ENCODE results near the gene ZBTB7B.
A peak's percentile ranks its signal among the peaks of the same experiment; 100 is the strongest.

Gene ZBTB7B

GRCh38 chr1:155040358-155041093 is 37.9 kb downstream of the ZBTB7B start:
- no peak for DNase-seq

- DNase-seq = no peak
These were observed 40.2 kb downstream of the ZBTB7B start for GRCh38 chr1:155042789-155043188.

GRCh38 chr1:155043301-155043702 is 40.7 kb downstream of the ZBTB7B start:
- no peak for DNase-seq

DNA sequence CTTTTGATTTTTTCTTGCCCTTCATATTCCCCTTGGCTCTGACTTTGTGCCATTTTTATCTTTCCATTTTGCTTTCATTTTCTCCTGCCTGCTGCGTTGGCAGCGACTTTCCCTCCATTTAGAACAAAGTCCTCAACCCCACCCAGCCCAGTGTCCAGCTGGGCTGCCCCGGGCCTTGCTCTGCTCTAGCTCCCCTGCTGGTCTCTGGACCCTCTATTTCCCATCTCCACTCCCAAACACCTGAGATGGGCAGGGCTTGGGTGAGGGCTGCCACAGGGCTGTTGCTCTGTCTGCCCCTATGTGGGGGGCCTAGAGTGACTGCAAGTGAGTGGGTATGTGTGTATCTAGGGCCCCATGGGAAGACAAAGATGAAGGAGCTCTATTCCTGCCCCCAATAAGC is 41.2 kb downstream of the ZBTB7B start:
- no peak for DNase-seq

DNA sequence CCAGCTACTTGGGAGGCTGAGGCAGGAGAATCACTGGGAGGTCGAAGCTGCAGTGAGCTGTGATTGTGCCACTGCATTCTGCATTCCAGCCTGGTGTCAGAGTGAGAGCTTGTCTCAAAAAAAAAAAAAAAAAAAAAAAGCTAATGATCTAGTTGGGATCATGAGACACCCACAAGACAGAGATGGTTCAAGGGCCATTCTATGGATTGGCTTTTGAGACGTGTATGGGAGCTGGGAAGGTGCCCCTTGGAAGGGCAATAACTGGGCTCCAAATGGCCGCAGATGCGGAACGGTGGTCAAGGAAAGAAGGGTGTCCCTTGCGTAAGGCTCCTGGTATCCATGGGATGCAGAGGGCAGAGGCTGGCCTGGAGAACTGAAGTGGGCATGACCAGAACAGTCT is 41.8 kb downstream of the ZBTB7B start:
- DNase-seq = no peak

DNA sequence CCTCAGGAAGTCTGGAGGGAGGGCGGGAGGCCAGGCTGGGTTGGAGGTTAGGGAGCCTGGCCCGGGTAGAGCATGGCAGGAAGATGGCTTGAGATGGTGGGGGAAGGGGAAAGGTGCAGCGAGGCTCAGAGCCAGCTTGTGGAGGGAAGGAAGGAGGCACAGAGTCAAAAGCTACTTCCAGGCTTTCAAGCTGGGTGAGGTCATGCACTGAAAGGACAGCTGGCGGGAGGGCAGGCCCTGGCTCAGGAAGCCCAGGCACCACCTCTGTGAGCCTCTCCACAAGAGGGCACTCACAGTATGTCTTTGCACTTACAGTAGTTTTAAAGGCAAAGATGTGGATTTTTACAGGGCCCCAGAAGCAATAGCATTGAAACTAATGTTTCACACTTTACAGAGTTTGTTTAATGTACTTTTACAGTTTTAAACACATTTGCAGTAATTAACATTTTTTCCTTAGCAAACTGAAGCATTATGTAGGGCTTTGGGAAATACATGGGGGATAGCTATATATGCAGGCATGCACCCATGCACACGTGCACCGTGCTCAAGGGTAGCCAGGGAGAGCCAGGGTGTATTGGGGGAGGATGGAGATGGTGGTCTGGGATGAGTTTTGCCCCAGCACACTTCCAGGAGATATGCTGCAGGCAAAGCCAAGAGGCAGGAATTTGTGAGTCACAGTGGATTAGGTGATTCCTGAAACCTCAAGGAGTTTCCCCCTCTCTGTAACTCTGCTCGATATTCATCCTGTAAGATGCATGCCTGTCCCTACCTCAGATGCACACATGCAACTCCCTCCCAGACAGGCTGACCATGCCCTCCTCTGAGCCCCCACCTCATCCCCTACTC is 42.4 kb downstream of the ZBTB7B start:
- DNase-seq = peak; percentile 64

GRCh38 chr1:155048449-155049334 is 46.1 kb downstream of the ZBTB7B start:
- DNase-seq = no peak

DNA sequence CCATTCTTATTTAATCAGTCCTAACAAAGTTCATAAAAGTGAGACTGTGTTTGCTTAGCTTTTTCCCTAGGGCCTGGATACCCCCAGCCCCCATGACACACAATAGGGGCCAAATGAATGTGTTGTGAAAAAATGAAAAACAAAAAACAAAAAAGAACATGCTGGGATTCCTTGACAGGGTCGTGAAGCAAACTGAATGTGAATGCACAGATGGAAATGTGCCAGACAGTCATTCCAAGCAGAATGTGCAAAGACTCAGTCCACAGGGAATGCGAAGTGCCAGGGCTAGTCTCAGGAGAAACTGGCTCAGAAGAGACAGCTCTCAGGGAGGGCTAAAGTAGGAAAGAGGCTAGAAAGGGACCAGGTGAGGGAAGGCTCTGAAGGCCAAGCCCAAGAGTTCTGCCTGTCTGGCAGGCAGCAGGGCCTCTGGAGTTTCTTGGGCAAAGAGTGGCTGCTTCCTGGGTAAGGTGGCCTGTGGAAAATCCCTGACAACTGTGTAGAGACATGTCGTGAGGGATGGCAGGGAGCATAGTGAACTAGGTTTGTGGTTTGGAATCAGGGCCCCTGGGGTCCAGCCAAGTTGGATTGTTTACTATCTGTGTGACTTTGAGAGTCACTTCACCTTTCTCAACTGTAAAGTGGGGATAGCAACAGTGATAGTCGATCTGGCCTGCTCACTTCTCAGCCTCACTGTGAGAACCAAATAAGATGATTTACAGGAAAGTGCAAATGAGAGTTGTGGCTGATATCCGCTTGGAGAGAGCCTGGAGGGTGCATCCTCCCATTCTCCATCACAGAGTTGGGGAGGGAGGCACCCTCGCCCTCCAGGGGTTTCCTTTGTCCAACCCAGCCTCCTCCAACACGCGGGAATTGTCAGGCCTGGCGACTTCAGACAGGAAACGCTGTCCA is 47.3 kb downstream of the ZBTB7B start:
- DNase-seq = no peak

GRCh38 chr1:155050560-155051341 is 48.1 kb downstream of the ZBTB7B start, which contains the start of gene ADAM15:
Gene ADAM15, plus strand, starts transcription at chr1:155051316. Its CDS starts 71 bp downstream, at chr1:155051387.
- peak; percentile 82 for DNase-seq

- DNase-seq = no peak
These were observed 48.8 kb downstream of the ZBTB7B start for GRCh38 chr1:155051342-155051776.

DNA sequence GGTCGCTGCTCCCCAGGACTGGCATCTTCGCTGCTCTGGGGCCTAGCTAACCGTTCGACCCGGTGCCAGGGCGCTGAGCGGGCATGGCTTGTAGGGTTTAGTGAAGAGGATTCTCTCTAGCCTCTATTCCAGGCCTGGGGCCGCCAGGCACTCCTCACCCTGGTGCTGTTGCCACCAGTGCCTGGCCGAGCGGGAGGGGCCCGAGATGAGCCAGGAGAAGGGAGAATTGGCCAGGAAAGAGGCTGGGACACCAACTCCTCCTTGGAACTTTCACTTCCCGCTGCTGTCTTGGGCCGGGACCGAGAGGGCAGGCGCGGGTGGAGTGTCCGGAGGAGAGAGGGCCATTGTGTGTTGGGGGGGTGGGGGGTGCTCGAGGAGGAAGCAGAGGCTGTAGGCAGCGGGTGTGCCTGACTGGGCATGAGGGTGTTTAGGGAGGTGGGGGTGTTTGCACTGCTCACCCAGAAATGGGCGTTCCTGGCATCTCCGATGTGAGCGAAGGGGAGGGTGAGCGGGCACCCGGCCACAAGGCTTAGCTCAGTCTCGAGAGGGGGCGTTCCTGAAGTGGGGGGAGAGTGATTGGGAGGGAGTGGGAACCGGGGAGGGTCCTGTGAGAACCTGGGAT is 49.3 kb downstream of the ZBTB7B start:
- peak; percentile 55 for DNase-seq

DNA sequence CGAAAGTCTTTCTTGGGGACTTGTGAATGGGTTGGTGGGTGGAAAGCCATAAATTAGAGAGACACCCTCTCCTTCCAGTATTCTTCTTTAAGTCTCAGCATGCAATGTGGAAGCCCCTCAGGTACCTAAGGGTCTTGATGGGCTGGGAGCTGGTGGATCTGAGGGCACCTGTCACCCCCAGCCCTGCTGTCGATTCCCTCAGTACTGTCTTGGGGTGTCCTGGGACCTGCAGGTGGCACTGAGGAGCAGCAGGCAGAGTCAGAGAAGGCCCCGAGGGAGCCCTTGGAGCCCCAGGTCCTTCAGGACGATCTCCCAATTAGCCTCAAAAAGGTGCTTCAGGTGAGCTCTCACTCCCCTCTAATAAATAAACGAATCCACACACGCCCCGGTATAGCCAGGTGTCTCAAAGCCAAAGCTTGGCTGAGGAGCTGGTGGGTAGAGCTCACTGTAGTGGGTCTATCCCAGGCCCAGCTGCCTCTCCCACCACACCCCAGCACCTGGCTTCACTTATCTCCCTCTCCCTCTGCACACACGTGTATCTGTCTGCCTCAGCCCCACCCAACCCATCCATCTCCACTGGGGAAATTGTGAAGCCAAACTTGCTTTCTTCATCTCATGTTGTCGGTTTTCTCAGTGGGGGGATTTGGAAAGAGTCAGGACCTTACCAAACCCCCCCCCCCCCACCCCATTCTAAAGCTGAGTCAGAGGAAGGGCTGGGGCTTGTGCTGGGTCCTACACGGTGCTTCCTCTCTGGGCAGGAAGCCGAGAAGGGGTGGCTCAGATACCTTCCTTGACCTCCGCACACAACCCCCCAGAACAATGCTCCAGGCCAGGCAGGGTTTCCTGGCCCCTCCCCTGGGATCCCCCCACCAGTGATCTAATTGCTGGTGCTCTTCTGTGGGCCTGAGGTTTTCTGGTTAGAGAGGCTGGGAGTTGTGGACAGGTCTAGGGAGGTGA is 50.1 kb downstream of the ZBTB7B start:
- DNase-seq = peak; percentile 21

DNA sequence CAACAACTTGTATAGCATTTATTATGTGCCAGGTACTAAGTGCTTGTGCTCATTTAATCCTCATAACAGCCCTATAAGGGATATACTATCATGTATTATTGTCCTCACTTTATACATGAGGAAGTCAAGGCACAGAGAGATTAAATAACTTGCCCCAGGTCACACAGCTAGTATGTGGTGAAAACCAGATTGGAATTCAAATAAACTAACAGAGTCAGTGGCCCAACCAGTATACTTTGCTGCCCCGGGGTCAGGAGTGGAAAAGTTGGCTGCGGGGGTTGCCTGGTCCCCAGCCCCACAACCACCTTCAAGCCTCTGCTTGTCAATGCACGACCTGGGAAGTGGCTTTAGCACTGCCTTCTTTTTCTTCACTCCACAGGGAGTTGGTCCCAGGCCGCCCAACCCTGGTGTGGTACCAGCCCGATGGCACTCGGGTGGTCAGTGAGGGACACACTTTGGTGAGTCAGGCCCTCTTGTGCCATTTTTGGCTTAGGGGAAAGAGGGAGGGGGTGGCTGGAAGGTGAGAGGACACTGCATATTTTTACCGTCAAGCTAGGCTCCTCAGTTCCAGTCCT is 51.0 kb downstream of the ZBTB7B start:
- no peak for DNase-seq

- DNase-seq = no peak
These were observed 54.5 kb downstream of the ZBTB7B start for GRCh38 chr1:155057104-155057503.

DNA sequence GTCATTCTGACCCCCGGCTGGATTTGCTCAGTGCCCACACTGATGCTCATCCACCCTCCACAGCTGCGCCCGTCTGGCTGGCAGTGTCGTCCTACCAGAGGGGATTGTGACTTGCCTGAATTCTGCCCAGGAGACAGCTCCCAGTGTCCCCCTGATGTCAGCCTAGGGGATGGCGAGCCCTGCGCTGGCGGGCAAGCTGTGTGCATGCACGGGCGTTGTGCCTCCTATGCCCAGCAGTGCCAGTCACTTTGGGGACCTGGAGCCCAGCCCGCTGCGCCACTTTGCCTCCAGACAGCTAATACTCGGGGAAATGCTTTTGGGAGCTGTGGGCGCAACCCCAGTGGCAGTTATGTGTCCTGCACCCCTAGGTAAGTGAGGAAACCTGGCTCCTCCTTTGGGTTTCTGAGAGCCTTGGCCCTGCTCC is 55.2 kb downstream of the ZBTB7B start:
- DNase-seq = no peak

- DNase-seq = no peak
These were observed 58.1 kb downstream of the ZBTB7B start for GRCh38 chr1:155060736-155061135.

- peak; percentile 96 for DNase-seq
These were observed 59.0 kb downstream of the ZBTB7B start for GRCh38 chr1:155061381-155062150.

DNA sequence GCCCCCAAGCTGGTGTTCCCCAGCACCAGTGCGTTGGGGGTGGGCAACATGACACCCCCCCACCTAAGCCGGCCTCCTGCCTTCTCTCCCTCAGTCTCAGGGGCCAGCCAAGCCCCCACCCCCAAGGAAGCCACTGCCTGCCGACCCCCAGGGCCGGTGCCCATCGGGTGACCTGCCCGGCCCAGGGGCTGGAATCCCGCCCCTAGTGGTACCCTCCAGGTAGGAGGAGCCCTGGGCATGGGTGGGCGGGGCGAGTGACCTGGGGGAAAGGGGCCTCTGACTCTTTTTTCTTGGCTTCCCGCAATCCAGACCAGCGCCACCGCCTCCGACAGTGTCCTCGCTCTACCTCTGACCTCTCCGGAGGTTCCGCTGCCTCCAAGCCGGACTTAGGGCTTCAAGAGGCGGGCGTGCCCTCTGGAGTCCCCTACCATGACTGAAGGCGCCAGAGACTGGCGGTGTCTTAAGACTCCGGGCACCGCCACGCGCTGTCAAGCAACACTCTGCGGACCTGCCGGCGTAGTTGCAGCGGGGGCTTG is 59.6 kb downstream of the ZBTB7B start:
- DNase-seq = no peak
